HG03196 (cell line): ENCODE results near the gene RBM27.
A peak's percentile ranks its signal among the peaks of the same experiment; 100 is the strongest.
"Not testable (repeated sequence)": the region's sequence is repeated elsewhere in the genome, so short reads cannot be mapped to it uniquely, and the experiment has no call there.

Source experiments
- ATAC-seq: cut with Tn5 transposase; IDR thresholded peaks from one replicate; pipeline ENCODE4 v1.9.1; 2021; ENCODE audit not compliant: unreplicated experiment

RBM27 gene, protein sequence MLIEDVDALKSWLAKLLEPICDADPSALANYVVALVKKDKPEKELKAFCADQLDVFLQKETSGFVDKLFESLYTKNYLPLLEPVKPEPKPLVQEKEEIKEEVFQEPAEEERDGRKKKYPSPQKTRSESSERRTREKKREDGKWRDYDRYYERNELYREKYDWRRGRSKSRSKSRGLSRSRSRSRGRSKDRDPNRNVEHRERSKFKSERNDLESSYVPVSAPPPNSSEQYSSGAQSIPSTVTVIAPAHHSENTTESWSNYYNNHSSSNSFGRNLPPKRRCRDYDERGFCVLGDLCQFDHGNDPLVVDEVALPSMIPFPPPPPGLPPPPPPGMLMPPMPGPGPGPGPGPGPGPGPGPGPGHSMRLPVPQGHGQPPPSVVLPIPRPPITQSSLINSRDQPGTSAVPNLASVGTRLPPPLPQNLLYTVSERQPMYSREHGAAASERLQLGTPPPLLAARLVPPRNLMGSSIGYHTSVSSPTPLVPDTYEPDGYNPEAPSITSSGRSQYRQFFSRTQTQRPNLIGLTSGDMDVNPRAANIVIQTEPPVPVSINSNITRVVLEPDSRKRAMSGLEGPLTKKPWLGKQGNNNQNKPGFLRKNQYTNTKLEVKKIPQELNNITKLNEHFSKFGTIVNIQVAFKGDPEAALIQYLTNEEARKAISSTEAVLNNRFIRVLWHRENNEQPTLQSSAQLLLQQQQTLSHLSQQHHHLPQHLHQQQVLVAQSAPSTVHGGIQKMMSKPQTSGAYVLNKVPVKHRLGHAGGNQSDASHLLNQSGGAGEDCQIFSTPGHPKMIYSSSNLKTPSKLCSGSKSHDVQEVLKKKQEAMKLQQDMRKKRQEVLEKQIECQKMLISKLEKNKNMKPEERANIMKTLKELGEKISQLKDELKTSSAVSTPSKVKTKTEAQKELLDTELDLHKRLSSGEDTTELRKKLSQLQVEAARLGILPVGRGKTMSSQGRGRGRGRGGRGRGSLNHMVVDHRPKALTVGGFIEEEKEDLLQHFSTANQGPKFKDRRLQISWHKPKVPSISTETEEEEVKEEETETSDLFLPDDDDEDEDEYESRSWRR

GRCh38 chr5:146203011-146203871 lies at the start of gene RBM27:
TSS of gene RBM27 (plus strand) at chr5:146203605. CDS start at chr5:146203766, 161 bp downstream.
- ATAC-seq: peak; percentile 100

GRCh38 chr5:146158255-146158654 lies 45.1 kb upstream of the RBM27 start:
- ATAC-seq: no peak

DNA sequence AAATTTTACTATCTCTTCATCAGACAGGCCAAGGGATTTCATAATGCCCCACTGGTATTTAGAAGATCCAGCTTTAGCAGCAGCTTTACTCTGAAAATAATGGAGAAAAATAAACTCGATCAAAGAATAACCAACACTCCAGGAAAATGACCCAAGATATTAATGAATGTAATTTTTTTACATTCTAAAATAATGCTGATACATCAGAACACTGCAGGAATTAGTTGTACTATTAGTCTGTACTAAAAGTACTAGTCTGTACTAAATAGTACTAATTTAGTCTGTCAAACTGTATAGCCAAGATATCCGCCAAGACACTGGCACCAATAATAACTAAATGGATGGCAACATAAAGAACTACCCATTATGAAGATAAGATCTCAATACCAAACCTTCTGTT lies 39.0 kb upstream of the RBM27 start:
- ATAC-seq: no peak

DNA sequence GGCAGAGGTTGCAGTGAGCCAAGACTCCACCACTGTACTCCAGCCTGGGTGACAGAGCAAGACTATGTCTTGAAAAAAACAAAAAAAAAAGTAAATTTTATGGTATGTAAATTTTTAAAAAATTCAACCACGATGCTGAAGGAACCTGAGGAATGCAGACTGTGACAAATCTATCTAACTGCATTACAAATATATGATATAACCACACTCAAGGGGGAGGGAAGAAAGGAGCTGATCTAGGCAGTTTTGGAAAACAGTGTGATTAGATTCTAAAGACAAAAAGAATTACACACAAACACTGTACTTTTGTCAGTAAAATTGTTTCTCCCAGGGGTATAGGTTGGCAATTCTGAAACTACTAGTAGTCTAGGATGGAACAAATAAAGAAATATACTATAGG lies 37.9 kb upstream of the RBM27 start:
- ATAC-seq: no peak

- no peak for ATAC-seq
These were observed 37.5 kb upstream of the RBM27 start for GRCh38 chr5:146165903-146166302.

GRCh38 chr5:146169076-146169475 lies 34.3 kb upstream of the RBM27 start:
- ATAC-seq: no peak

- ATAC-seq: peak; percentile 86
These were observed 30.4 kb upstream of the RBM27 start for GRCh38 chr5:146173049-146173448.

DNA sequence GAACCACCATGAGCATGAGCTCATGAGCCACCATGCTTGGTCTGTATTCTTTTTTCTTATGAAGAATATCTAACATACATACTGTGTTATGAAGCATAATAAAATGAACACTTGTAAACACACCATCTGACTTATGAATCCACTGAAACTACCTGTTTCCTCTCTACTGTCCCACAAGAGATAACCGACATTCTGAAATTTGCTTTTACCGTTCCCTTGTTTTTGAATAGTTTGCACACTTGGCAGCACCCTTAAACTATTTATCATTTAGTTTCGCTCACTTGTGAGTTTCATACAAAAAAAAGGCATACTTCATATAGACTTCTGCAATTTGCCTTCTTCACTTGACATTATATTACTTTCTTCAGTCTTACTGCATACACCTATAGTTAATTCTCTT lies 29.8 kb upstream of the RBM27 start:
- ATAC-seq: peak; percentile 95

DNA sequence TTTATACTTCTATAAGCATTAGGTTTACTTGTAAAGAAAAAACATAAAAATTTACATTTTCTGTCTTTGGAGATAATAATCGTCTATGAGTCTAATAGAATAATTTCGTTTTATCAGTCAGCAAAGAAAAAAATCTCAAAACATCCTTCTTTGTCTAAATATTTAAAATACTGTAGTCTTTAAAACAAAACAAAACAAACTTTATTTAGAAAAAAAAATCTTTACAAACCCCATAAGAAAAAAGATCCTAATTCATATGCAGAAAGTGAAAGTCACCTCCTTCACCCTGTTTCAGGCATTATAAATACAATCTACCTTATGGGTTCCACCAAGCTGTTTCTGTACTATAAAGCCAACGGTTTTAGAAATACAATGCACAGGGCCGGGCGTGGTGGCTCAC lies 26.6 kb upstream of the RBM27 start:
- no peak for ATAC-seq

DNA sequence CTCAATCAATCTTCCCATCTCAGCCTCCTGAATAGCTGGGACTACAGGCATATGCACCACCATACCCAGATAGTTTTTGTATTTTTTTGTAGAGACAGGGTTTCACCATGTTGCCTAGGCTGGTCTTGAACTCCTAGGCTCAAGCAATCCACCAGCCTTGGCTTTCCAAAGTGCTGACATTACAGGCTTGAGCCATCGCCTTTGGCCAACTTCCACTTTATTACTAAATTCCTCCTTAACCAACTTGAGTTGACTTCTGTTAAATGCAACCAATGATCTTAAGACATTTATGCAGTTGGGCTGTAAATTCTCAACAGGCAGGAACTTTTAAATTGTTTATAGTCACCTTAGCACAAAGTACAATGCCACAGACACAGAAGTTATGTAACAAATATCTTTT lies 23.7 kb upstream of the RBM27 start:
- no peak for ATAC-seq

GRCh38 chr5:146183403-146183802 lies 20.0 kb upstream of the RBM27 start:
- not testable (repeated sequence) for ATAC-seq

GRCh38 chr5:146185161-146185560 lies 18.2 kb upstream of the RBM27 start:
- no peak for ATAC-seq

DNA sequence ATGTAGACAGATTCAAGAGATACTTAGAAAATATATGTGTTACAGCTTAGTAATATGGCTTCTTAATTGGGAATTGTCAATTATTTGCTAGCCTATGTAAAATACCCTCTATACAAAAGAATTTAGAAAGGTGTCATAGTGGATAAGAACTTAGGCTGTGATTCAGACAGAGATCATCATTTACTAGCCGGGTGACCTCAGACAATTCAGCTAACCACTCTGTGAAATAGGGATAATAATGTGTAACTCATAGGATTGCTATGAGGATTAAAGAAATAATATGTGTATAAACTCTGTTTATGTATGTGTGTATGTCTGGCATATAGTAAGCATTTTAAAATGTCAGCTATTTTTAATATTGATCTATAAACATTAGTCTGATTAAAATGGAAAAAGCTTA lies 15.0 kb upstream of the RBM27 start:
- no peak for ATAC-seq

- ATAC-seq: no peak
These were observed 10.8 kb upstream of the RBM27 start for GRCh38 chr5:146192571-146193043.

DNA sequence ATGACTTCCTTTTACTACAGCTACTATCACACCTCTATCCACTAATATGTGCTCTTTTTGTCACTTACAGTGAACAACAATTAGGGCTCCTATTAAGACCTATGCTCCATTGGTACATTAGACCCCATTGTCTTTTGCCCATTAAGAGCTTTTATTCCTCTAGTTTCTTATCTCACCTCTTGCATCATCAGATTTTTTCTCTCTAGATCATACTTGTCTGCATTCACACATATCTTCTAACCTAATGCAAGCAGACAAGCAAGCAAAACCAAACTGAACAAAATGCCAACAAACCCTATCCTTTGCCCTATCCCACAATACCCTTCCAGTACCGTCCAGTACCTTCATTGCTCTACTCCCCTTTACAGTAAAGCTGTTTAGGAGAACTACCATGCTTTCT lies 10.1 kb upstream of the RBM27 start:
- ATAC-seq: no peak

DNA sequence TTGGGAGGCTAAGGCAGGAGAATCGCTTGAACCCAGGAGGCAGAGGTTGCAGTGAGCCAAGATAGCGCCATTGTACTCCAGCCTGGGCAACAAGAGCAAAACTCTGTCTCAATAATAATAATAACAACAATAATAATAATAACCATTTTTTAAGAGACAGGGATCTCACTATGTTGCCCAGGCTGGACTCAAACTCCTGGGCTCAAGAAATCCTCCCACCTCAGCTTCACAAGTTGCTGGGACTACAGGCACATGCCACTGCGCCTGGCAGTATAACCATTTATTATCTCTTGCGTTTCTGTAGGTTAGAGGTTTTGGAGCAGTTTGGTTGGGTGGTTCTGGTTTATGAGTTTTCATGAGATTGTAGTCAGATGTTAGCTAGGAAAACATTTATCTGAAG lies 8.4 kb upstream of the RBM27 start:
- not testable (repeated sequence) for ATAC-seq

- no peak for ATAC-seq
These were observed 6.9 kb upstream of the RBM27 start for GRCh38 chr5:146196459-146197048.

GRCh38 chr5:146199176-146199815 lies 4.1 kb upstream of the RBM27 start:
- ATAC-seq: no peak

DNA sequence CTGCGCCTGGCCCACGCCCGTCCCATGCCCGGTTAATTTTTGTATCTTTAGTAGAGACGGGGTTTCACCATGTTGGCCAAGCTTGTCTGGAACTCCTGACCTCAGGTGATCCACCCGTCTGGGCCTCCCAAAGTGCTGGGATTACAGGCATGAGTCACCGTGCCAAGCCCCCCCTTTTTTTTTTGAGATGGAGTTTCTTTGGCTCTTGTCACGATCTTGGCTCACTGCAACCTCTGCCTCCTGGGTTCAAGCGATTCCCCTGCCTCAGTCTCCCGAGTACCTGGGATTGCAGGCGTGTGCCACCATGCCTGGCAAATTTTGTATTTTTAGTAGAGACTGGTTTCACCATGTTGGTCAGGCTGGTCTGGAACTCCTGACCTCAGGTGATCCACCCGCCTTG lies 1.6 kb upstream of the RBM27 start:
- not testable (repeated sequence) for ATAC-seq

DNA sequence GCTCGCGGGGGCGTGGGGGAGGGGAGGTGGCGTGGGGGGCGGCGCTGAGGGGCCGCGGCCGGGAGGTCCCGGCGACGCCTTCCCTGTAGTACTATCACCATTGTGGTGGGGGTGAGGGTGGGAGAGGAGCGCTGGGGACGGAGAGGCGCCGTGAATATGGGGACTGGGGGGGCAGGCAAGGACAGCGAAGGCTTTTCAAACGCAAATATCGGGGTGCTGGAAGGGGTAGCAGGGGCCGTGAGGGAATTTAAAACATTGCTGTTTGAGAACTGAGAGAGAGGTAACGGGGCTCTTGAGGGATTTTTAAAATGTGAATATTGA lies 427 bp downstream of the RBM27 start:
- ATAC-seq: no peak
